Brain microvascular endothelial cell (primary cell): ENCODE data around the gene CCDC12.

ENCODE experiments used
- DNase-seq: peaks from one replicate; pipeline ENCODE4 v3.0.0-alpha.2; 2020
- H3K27ac ChIP-seq: fragments of 250-450 bp; sonication (Bioruptor Pico); 2 replicates; pipeline ENCODE4 v1.5.1; 2020; ENCODE audit warnings: mild to moderate bottlenecking, moderate library complexity
- H3K27me3 ChIP-seq: fragments of 250-450 bp; sonication (Bioruptor Pico); replicated peaks from 2 replicates; pipeline ENCODE4 v1.5.1; 2020; ENCODE audit warnings: mild to moderate bottlenecking
- H3K36me3 ChIP-seq: fragments of 250-450 bp; sonication (Bioruptor Pico); replicated peaks from 2 replicates; pipeline ENCODE4 v1.5.1; 2020; ENCODE audit warnings: mild to moderate bottlenecking
- H3K4me3 ChIP-seq: 2 replicates; pipeline ENCODE4 v1.5.1; 2011; ENCODE audit warnings: low read depth, mild to moderate bottlenecking, control low read depth, low read length, moderate library complexity
- in situ Hi-C: cut with HindIII; loops from 2 replicates; pipeline ENCODE4 v1.10.0; 2017; ENCODE audit warnings: low sequenced_read_pairs, low pct_ligation_motif_present
- TF ChIP-seq, protein P1 (sequence below): IDR thresholded peaks from 2 replicates; pipeline ENCODE4 v1.5.1; 2011; ENCODE audit warnings: low read depth, mild to moderate bottlenecking, moderate library complexity, low read length, control low read depth, inconsistent platforms; ENCODE audit errors: missing control alignments

The CCDC12 gene

DNA sequence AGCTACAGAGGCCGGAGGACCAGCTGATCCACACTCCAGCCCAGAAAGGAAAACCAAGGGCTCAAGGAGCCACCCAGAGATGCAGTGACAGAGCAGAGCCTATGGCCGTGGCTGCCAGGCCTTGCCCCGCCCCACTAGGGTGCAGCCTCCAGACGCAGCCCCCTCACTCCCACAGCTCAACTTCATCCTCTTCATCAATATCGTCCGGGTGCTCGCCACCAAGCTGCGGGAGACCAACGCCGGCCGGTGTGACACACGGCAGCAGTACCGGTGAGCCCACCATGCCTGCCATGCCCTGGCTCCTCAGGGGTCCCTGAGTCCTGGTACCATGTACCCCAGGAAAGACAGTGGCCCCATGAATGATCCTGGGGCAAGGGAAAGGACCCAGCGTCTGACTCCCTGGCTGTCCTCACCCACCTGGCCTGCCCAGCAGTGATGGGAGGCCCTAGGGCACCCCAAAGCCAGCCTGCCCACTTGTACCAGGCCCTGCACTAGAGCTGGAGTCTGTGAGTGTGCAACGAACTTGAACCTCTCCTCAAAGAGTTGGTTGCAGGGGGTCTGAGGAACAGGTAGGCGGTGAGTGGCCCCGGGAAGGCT, 74.9 kb downstream of the CCDC12 start:
- Histone ChIP-seq H3K4me3 (no peak overlapping the region), H3K27ac (no peak overlapping the region), H3K36me3 (no peaks in the 10 kb centered on the region), H3K27me3 (no peaks in the 10 kb centered on the region)
- in situ Hi-C loops = no loop called here
- TF ChIP-seq, protein P1, sequence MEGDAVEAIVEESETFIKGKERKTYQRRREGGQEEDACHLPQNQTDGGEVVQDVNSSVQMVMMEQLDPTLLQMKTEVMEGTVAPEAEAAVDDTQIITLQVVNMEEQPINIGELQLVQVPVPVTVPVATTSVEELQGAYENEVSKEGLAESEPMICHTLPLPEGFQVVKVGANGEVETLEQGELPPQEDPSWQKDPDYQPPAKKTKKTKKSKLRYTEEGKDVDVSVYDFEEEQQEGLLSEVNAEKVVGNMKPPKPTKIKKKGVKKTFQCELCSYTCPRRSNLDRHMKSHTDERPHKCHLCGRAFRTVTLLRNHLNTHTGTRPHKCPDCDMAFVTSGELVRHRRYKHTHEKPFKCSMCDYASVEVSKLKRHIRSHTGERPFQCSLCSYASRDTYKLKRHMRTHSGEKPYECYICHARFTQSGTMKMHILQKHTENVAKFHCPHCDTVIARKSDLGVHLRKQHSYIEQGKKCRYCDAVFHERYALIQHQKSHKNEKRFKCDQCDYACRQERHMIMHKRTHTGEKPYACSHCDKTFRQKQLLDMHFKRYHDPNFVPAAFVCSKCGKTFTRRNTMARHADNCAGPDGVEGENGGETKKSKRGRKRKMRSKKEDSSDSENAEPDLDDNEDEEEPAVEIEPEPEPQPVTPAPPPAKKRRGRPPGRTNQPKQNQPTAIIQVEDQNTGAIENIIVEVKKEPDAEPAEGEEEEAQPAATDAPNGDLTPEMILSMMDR = no peak
- no peak for DNase-seq

DNA sequence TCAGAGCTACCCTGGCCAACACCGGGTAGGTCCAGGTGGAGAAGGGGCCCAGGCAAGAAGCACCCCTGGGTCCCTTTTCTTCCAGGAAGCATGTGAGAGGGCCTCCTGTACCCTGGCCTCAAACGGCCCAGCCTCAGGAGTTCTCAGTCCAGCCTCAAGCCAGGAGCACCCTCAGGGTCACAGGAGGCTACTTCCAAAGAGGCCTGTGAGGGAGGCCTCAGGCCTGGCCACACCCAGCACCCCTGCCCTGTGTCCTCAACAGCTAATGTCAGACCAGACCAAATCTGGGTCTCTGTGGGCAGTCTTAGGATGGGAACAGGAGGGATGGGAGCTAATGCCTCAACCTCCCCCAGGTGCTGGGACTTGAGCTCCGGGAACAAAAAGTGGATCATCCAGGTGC, 75.5 kb downstream of the CCDC12 start:
- Histone ChIP-seq H3K27me3 (no peaks in the 10 kb centered on the region), H3K4me3 (no peak overlapping the region), H3K36me3 (no peaks in the 10 kb centered on the region), H3K27ac (no peak overlapping the region)
- TF ChIP-seq, protein P1 = no peak
- no peak for DNase-seq
- in situ Hi-C loops = no loop called here

DNA sequence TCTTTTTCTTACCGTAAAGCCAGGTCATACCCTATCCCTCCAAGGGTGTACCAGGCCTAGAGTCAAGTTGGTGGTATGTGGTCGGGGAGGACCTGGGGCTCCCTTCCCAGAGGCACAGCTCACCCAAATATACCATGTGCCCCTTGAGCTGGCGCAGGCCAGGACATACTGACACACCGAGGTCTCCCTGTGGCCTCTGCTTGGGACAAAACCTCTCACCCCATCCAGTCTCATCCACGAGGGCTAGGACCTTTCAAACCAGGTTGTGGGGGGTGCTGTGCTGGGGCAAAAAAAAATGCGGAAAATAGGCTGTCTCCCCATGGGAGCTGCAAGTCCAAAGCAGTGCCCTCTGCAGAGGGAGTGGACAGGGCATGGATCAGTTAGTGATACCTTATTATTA, 76.2 kb downstream of the CCDC12 start:
- DNase-seq = no peak
- Histone ChIP-seq H3K27me3 (no peaks in the 10 kb centered on the region), H3K4me3 (no peak overlapping the region), H3K27ac (no peak overlapping the region), H3K36me3 (no peaks in the 10 kb centered on the region)
- TF ChIP-seq, protein P1 = no peak
- in situ Hi-C loops = no loop called here

DNA sequence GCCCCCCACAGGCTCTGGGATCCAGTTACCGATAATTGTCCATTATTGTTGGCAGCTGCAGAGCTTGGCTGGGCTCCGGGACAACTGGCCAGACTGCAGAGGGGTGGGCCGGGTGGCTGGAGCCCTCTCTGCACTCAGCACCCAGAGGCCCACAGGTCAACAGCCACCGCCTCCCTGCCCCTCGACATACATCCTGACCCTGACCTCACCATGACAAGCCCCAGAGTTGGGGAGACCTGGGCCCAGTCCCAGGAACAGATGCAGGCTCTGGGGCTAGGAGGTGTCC, 76.6 kb downstream of the CCDC12 start:
- Histone ChIP-seq H3K4me3 (no peak overlapping the region), H3K36me3 (no peaks in the 10 kb centered on the region), H3K27me3 (no peaks in the 10 kb centered on the region), H3K27ac (no peak overlapping the region)
- no peak for DNase-seq
- in situ Hi-C loops = no loop called here
- TF ChIP-seq, protein P1 = no peak

DNA sequence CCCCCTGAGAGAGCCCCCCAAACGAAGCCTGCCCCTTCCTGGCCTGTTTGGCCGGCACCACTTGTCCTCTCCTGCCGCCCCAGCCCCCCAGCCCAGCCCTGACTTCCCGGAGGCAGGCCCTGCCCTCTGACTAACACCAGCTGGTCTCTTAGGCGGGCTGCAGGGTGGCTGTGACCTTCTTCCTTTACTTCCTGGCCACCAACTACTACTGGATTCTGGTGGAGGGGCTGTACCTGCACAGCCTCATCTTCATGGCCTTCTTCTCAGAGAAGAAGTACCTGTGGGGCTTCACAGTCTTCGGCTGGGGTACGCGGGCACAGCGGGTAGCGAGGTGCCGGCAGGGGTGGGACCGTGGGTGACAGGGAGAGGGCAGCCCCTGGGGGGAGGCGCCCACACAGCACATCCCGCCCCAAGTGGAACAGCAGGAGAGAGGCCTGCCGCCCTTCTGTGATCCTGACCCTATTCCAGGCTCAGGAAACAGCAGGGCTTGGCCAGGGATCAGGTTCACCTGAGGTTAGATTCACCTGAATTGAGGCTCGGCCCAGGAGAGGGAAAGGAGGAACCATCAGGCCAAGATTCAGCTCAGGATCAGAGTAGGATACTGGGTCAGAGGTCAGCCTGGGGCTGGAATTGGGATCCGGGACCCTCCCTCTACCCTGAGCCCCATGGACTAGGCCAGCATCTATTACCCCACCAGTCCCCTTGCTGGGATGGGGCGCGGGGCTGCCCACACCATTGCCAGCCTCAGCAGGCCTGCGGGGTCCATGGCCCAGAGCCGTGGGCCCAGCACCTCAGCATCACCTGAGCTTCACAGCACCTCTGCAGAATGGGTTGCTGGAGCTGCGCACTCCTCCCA, 77.2 kb downstream of the CCDC12 start:
- H3K27ac ChIP-seq = no peak overlapping the region
- no peak overlapping the region for H3K4me3 ChIP-seq
- TF ChIP-seq, protein P1 = no peak
- DNase-seq = no peak
- H3K27me3 ChIP-seq = no peaks in the 10 kb centered on the region
- in situ Hi-C loops = no loop called here
- H3K36me3 ChIP-seq = no peaks in the 10 kb centered on the region
